NB4 (cell line): ENCODE results near the gene KCNJ4.

ENCODE experiments used
- CTCF ChIP-seq: IDR thresholded peaks from one replicate; pipeline ENCODE4 v1.5.1; 2012; ENCODE audit warnings: low read depth, low read length
- MAX ChIP-seq: IDR thresholded peaks from 2 replicates; pipeline ENCODE4 v1.6.1; 2011; ENCODE audit warnings: low read depth, low read length
- POLR2A ChIP-seq: IDR thresholded peaks from 2 replicates; pipeline ENCODE4 v1.6.1; 2011; ENCODE audit warnings: mild to moderate bottlenecking; ENCODE audit not compliant: insufficient read length; ENCODE audit errors: extremely low read depth

- no peak for TF ChIP-seq MAX
- no peak for TF ChIP-seq CTCF
- TF ChIP-seq POLR2A = no peak
Observed at GRCh38 chr22:38429499-38430068, 25.4 kb downstream of the KCNJ4 start.
